HCT116 (cell line): Measurements from ENCODE around the gene SIAE.

Experiments used
- CTCF ChIP-seq, 3 experiments: fragments of 200-600 bp in 1 of 3; sonication (generic) in 1 of 3; IDR thresholded peaks in 2 of 3; conservative IDR thresholded peaks in 1 of 3; 2 replicates each; pipeline ENCODE4 v1.5.1; 2012 to 2017; ENCODE audit warnings: low read depth in 2 of 3, low read length in 2 of 3, antibody characterized with exemption in 1 of 3, borderline replicate concordance in 1 of 3, control low read depth in 1 of 3, mild to moderate bottlenecking in 1 of 3, mixed read lengths in 1 of 3, mixed run types in 1 of 3, moderate library complexity in 1 of 3; ENCODE audit not compliant: insufficient read depth in 1 of 3
- EZH2 ChIP-seq: fragments of 200-600 bp; sonication (generic); IDR thresholded peaks from 2 replicates; pipeline ENCODE4 v1.6.1; 2017; ENCODE audit warnings: antibody characterized with exemption, mixed run types

DNA sequence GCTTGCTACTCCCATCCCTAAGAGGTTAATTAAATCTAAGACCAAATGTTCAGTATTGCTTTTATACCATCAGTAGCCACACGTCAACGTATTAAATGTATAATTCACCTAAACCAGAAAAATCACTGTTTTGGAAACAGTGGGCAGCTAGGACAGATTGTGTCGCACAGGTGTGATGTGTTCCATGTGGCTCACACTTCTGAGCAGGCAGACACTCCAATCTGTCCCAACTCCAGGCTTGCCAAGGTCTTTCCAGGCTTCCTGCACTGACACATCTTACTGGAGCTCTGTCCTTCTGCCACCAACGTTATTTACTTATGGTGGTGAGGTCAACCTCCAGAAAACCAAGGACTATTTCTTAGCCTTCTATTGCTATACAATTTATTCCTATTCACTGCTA is 11.4 kb downstream of the SIAE start:
- no peak for TF ChIP-seq EZH2
- TF ChIP-seq CTCF (IDR thresholded peaks at IDR 0.05 in 2 of 3, conservative IDR thresholded peaks at IDR 0.05 in 1 of 3; ENCODE audit: borderline replicate concordance in 1 of 3, insufficient read depth in 1 of 3, low read depth in 2 of 3, low read length in 2 of 3): no peak
